Neural cell (in vitro differentiated cells): Measurements from ENCODE around the gene DCAF7.

Source experiments
- CTCF ChIP-seq: fragments of 450-650 bp; IDR thresholded peaks from 2 replicates; pipeline ENCODE4 v1.5.1; 2014; ENCODE audit warnings: antibody characterized with exemption, mild to moderate bottlenecking, moderate library complexity; ENCODE audit not compliant: poor library complexity, severe bottlenecking
- TAF1 ChIP-seq: IDR thresholded peaks from 2 replicates; pipeline ENCODE4 v1.6.1; 2012; ENCODE audit warnings: low read depth

GRCh38 chr17:63629627-63630026 lies 79.3 kb downstream of the DCAF7 start:
- TF ChIP-seq CTCF (no peak), TAF1 (no peak)
